ENCODE measurements around the gene SAXO2.
A peak's percentile ranks its signal among the peaks of the same experiment; 100 is the strongest.

Gene SAXO2

DNA sequence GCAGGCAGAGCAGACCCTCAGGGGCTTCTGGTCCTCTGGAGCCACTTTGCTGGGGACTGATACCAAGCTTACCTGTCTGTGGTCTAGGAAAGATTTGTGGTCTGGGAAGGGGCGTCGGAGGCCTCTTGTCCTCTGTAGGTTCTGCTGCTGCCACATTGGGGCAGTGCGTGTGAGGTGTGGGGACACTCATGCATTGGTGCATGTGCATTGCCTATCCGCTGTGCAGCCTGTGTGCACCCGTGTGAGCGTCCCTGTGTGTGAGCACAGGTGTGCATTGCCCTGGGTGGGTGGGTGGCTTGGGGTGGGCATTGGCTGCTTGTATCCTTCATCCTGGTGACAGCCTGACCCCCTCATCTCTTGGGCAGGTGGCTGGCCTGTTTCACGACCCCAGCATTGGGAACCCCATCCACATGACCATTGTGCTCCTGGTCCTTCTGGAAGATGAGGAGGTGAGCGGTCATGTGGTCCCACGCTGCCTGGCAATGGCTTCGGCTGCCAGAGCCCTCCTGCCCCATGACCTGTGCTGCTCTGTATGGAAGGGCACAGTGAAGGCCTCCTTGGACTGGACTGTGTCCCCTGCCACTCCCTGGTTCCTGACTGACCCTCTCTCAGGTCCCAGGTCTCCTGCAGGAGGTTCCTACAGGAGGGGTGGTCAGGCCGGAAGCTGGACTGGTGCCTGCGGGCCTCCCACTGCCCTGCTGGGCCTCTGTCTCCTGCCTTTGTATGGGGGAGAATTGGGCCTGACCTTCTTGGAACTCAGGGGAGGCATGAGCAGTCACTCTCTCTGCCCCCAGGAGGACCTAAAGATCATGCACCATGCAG lies 41.5 kb downstream of the SAXO2 start:
- H4K91ac ChIP-seq (ENCODE audit: low read depth, low read length, poor library complexity) = peak overlapping the region; percentile 30
- H2AFZ ChIP-seq (ENCODE audit: low read length) = no peak overlapping the region
- no peak overlapping the region for H4K8ac ChIP-seq (ENCODE audit: low read depth, low read length)
- no peak overlapping the region for H3K27ac ChIP-seq (replicated peaks; ENCODE audit: low read length)
- no peak overlapping the region for H2BK15ac ChIP-seq (ENCODE audit: low read length)
- no peaks in the 10 kb centered on the region for H3K9me3 ChIP-seq (replicated peaks in 1 of 2; ENCODE audit: control insufficient read depth in 2 of 2, insufficient read depth in 1 of 2, low read depth in 1 of 2, low read length in 2 of 2)
- H3K9ac ChIP-seq (ENCODE audit: low read depth, low read length, poor library complexity) = peak overlapping the region; percentile 44
- no CpG with 5 or more reads among the region's 12 CpGs for WGBS, 2 donors (ENCODE audit: extremely low coverage in 2 of 2, insufficient read length in 2 of 2, insufficient replicate concordance in 1 of 2)
- peak overlapping the region; percentile 84 for H3K4ac ChIP-seq (ENCODE audit: low read length)
- H3K79me1 ChIP-seq (ENCODE audit: low read depth, low read length) = peaks cover 2% of the 10 kb centered on the region
- no peak for DNase-seq (ENCODE audit: low spot score)
- no peak overlapping the region for H2BK120ac ChIP-seq (ENCODE audit: low read depth, low read length)
- H3K36me3 ChIP-seq (replicated peaks in 1 of 2; ENCODE audit: control insufficient read depth in 2 of 2, insufficient read depth in 2 of 2, low read length in 2 of 2) = no peaks in the 10 kb centered on the region
- peak overlapping the region; percentile 89 for H3K23ac ChIP-seq (ENCODE audit: low read depth, low read length, poor library complexity)
- H3K4me3 ChIP-seq (ENCODE audit: low read length in 2 of 2) = no peak overlapping the region
- H3K18ac ChIP-seq (ENCODE audit: low read length) = peak overlapping the region; percentile 38
- H2AK5ac ChIP-seq (ENCODE audit: low read depth, low read length) = peak overlapping the region; percentile 37
- H2BK12ac ChIP-seq (ENCODE audit: low read length) = no peak overlapping the region
- H3K27me3 ChIP-seq (ENCODE audit: control insufficient read depth in 3 of 3, insufficient read depth in 3 of 3, low read depth in 1 of 3, low read length in 3 of 3) = peaks cover 0 to 30% (median 0%) of the 10 kb centered on the region in 3 experiments
- peak overlapping the region; percentile 21 for H3K14ac ChIP-seq (ENCODE audit: low read length)
- no peaks in the 10 kb centered on the region for H3K4me1 ChIP-seq (ENCODE audit: control insufficient read depth in 2 of 2, insufficient read depth in 1 of 2, low read depth in 1 of 2, low read length in 2 of 2)
- no peak overlapping the region for H3K4me2 ChIP-seq (ENCODE audit: insufficient read depth, low read length, poor library complexity, severe bottlenecking)
- no peak overlapping the region for H2BK5ac ChIP-seq (ENCODE audit: low read length)

- no CpG with 5 or more reads among the region's 4 CpGs for WGBS, 2 donors (ENCODE audit: extremely low coverage in 2 of 2, insufficient read length in 2 of 2, insufficient replicate concordance in 1 of 2)
- Histone ChIP-seq H3K79me1 (ENCODE audit: low read depth, low read length) (peaks cover 2% of the 10 kb centered on the region), H3K36me3 (replicated peaks in 1 of 2; ENCODE audit: control insufficient read depth in 2 of 2, insufficient read depth in 2 of 2, low read length in 2 of 2) (no peaks in the 10 kb centered on the region)
Measured at GRCh38 chr15:82304778-82305090, 42.1 kb downstream of the SAXO2 start.

GRCh38 chr15:82305621-82306048 lies 43.0 kb downstream of the SAXO2 start:
- no CpG with 5 or more reads among the region's 7 CpGs for WGBS, 2 donors (ENCODE audit: extremely low coverage in 2 of 2, insufficient read length in 2 of 2, insufficient replicate concordance in 1 of 2)
- Histone ChIP-seq H3K9ac (ENCODE audit: low read depth, low read length, poor library complexity) (no peak overlapping the region), H2BK12ac (ENCODE audit: low read length) (peak overlapping the region; percentile 2), H2BK5ac (ENCODE audit: low read length) (no peak overlapping the region), H3K18ac (ENCODE audit: low read length) (peak overlapping the region; percentile 83), H3K27ac (replicated peaks; ENCODE audit: low read length) (no peak overlapping the region), H3K4me1 (ENCODE audit: control insufficient read depth in 2 of 2, insufficient read depth in 1 of 2, low read depth in 1 of 2, low read length in 2 of 2) (no peaks in the 10 kb centered on the region), H3K4ac (ENCODE audit: low read length) (no peak overlapping the region), H4K8ac (ENCODE audit: low read depth, low read length) (peak overlapping the region; percentile 76), H2BK120ac (ENCODE audit: low read depth, low read length) (no peak overlapping the region), H3K9me3 (replicated peaks in 1 of 2; ENCODE audit: control insufficient read depth in 2 of 2, insufficient read depth in 1 of 2, low read depth in 1 of 2, low read length in 2 of 2) (no peaks in the 10 kb centered on the region), H2AK5ac (ENCODE audit: low read depth, low read length) (peak overlapping the region; percentile 11), H3K23ac (ENCODE audit: low read depth, low read length, poor library complexity) (no peak overlapping the region), H2AFZ (ENCODE audit: low read length) (no peak overlapping the region), H3K36me3 (replicated peaks in 1 of 2; ENCODE audit: control insufficient read depth in 2 of 2, insufficient read depth in 2 of 2, low read length in 2 of 2) (no peaks in the 10 kb centered on the region), H3K79me1 (ENCODE audit: low read depth, low read length) (peaks cover 2% of the 10 kb centered on the region), H2BK15ac (ENCODE audit: low read length) (peak overlapping the region; percentile 38), H3K14ac (ENCODE audit: low read length) (peak overlapping the region; percentile 25), H4K91ac (ENCODE audit: low read depth, low read length, poor library complexity) (no peak overlapping the region), H3K4me3 (ENCODE audit: low read length in 2 of 2) (no peak overlapping the region), H3K27me3 (ENCODE audit: control insufficient read depth in 3 of 3, insufficient read depth in 3 of 3, low read depth in 1 of 3, low read length in 3 of 3) (peaks cover 0 to 30% (median 0%) of the 10 kb centered on the region in 3 experiments), H3K4me2 (ENCODE audit: insufficient read depth, low read length, poor library complexity, severe bottlenecking) (no peak overlapping the region)
- no peak for DNase-seq (ENCODE audit: low spot score)

More at GRCh38 chr15:82304778-82305090, 42.1 kb downstream of the SAXO2 start:
- Histone ChIP-seq H4K91ac (ENCODE audit: low read depth, low read length, poor library complexity) (no peak overlapping the region), H2BK5ac (ENCODE audit: low read length) (no peak overlapping the region), H3K9ac (ENCODE audit: low read depth, low read length, poor library complexity) (no peak overlapping the region), H3K14ac (ENCODE audit: low read length) (no peak overlapping the region), H4K8ac (ENCODE audit: low read depth, low read length) (no peak overlapping the region), H2AK5ac (ENCODE audit: low read depth, low read length) (no peak overlapping the region), H3K27ac (replicated peaks; ENCODE audit: low read length) (no peak overlapping the region), H2BK12ac (ENCODE audit: low read length) (no peak overlapping the region), H2BK120ac (ENCODE audit: low read depth, low read length) (no peak overlapping the region), H3K4me1 (ENCODE audit: control insufficient read depth in 2 of 2, insufficient read depth in 1 of 2, low read depth in 1 of 2, low read length in 2 of 2) (no peaks in the 10 kb centered on the region), H3K4me2 (ENCODE audit: insufficient read depth, low read length, poor library complexity, severe bottlenecking) (no peak overlapping the region), H3K9me3 (replicated peaks in 1 of 2; ENCODE audit: control insufficient read depth in 2 of 2, insufficient read depth in 1 of 2, low read depth in 1 of 2, low read length in 2 of 2) (no peaks in the 10 kb centered on the region), H3K23ac (ENCODE audit: low read depth, low read length, poor library complexity) (no peak overlapping the region), H3K4me3 (ENCODE audit: low read length in 2 of 2) (no peak overlapping the region), H2AFZ (ENCODE audit: low read length) (no peak overlapping the region), H3K18ac (ENCODE audit: low read length) (no peak overlapping the region), H2BK15ac (ENCODE audit: low read length) (no peak overlapping the region), H3K27me3 (ENCODE audit: control insufficient read depth in 3 of 3, insufficient read depth in 3 of 3, low read depth in 1 of 3, low read length in 3 of 3) (peaks cover 0 to 30% (median 0%) of the 10 kb centered on the region in 3 experiments), H3K4ac (ENCODE audit: low read length) (no peak overlapping the region)
- no peak for DNase-seq (ENCODE audit: low spot score)

DNA sequence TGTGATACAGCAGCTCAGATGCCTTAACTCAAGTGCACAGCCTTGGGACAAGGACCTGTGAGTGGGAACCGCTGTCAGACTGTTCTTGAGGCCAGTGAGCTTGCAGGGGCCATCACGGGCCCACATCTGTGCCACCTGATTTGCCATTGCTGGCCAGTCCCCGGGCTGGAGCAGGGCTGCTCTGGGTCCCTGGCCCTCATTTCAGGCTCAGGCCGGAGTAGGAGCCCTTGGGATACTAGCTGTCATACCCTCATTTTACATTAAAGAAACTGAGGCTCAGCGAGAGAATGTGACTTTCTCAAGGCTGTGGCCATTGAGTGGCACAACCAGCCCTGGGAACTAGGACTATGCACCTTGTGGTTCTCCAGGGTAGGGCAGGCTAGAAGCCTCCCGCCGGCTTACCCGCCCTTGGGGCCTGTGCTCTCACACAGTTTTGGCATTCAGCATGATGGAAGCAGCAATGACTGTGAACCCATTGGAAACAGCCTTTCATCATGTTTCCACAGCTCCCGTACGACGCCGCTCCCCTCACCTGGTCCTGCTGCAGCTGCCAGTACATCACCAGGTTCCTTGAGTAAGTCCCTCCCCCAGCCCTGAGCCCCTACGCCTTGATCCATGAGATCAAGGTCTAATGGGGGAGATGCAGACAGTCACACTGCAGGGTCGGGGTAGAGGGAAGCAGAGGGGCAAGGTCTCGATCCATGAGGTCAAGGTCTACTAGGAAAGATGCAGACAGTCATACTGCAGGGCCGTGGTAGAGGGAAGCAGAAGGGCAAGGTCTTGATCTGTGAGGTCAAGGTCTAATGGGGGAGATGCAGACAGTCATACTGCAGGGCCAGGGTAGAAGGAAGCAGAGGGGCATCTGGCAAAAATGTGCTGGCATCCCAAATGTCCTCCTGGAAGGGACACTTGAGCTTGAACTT lies 44.4 kb downstream of the SAXO2 start:
- Histone ChIP-seq H2BK15ac (ENCODE audit: low read length) (no peak overlapping the region), H3K4me2 (ENCODE audit: insufficient read depth, low read length, poor library complexity, severe bottlenecking) (no peak overlapping the region), H4K91ac (ENCODE audit: low read depth, low read length, poor library complexity) (no peak overlapping the region), H2BK12ac (ENCODE audit: low read length) (no peak overlapping the region), H3K79me1 (ENCODE audit: low read depth, low read length) (no peaks in the 10 kb centered on the region), H3K36me3 (replicated peaks in 1 of 2; ENCODE audit: control insufficient read depth in 2 of 2, insufficient read depth in 2 of 2, low read length in 2 of 2) (no peaks in the 10 kb centered on the region), H4K8ac (ENCODE audit: low read depth, low read length) (peak overlapping the region; percentile 92), H3K9ac (ENCODE audit: low read depth, low read length, poor library complexity) (no peak overlapping the region), H3K14ac (ENCODE audit: low read length) (no peak overlapping the region), H3K18ac (ENCODE audit: low read length) (no peak overlapping the region), H2AK5ac (ENCODE audit: low read depth, low read length) (no peak overlapping the region), H3K27ac (replicated peaks; ENCODE audit: low read length) (no peak overlapping the region), H2BK5ac (ENCODE audit: low read length) (no peak overlapping the region), H3K23ac (ENCODE audit: low read depth, low read length, poor library complexity) (peak overlapping the region; percentile 40), H3K4me1 (ENCODE audit: control insufficient read depth in 2 of 2, insufficient read depth in 1 of 2, low read depth in 1 of 2, low read length in 2 of 2) (no peaks in the 10 kb centered on the region), H3K4ac (ENCODE audit: low read length) (no peak overlapping the region), H3K9me3 (replicated peaks in 1 of 2; ENCODE audit: control insufficient read depth in 2 of 2, insufficient read depth in 1 of 2, low read depth in 1 of 2, low read length in 2 of 2) (no peaks in the 10 kb centered on the region), H2AFZ (ENCODE audit: low read length) (no peak overlapping the region), H3K27me3 (ENCODE audit: control insufficient read depth in 3 of 3, insufficient read depth in 3 of 3, low read depth in 1 of 3, low read length in 3 of 3) (peaks cover 0 to 28% (median 0%) of the 10 kb centered on the region in 3 experiments), H3K4me3 (ENCODE audit: low read length in 2 of 2) (no peak overlapping the region), H2BK120ac (ENCODE audit: low read depth, low read length) (no peak overlapping the region)
- no CpG with 5 or more reads among the region's 16 CpGs for WGBS, 2 donors (ENCODE audit: extremely low coverage in 2 of 2, insufficient read length in 2 of 2, insufficient replicate concordance in 1 of 2)
- no peak for DNase-seq (ENCODE audit: low spot score)

Data from neuronal stem cell (in vitro differentiated cells).